IPS DF 6.9 (cell line): ENCODE data around the gene SIX5.
A peak's percentile ranks its signal among the peaks of the same experiment; 100 is the strongest.

Source experiments
- DNase-seq: peaks from one replicate; pipeline ENCODE4 v3.0.0-alpha.2; 2013; ENCODE audit warnings: low read depth, low spot score
- H3K27ac ChIP-seq: one replicate; pipeline ENCODE4 v1.5.1; 2013; ENCODE audit warnings: low read length, control low read depth
- H3K27me3 ChIP-seq: 2 replicates; pipeline ENCODE4 v1.6.1; 2013; ENCODE audit warnings: mild to moderate bottlenecking, low read length; ENCODE audit not compliant: control insufficient read depth, insufficient read depth
- H3K36me3 ChIP-seq: 2 replicates; pipeline ENCODE4 v1.6.1; 2013; ENCODE audit warnings: low read length; ENCODE audit not compliant: control insufficient read depth, insufficient read depth
- H3K4me1 ChIP-seq: 2 replicates; pipeline ENCODE4 v1.6.1; 2013; ENCODE audit warnings: low read length; ENCODE audit not compliant: control insufficient read depth, insufficient read depth
- H3K4me3 ChIP-seq: 2 replicates; pipeline ENCODE4 v1.5.1; 2013; ENCODE audit warnings: mild to moderate bottlenecking, low read length
- H3K9me3 ChIP-seq: 2 replicates; pipeline ENCODE4 v1.6.1; 2013; ENCODE audit warnings: low read length, inconsistent platforms; ENCODE audit not compliant: control insufficient read depth, insufficient read depth
- WGBS: extraction: QIAGEN DNeasy Blood & Tissue Kit; methylation state at CpG from one replicate; pipeline ENCODE4 v1.1.7; 2013; ENCODE audit warnings: mixed read lengths, missing lambda C conversion rate; ENCODE audit not compliant: insufficient read length, insufficient coverage; 5-methylcytosine and 5-hydroxymethylcytosine counted together

Gene SIX5

GRCh38 chr19:45782820-45783785 lies 14.1 kb upstream of the SIX5 start:
- no peak for DNase-seq
- H3K27me3 ChIP-seq = no peaks in the 10 kb centered on the region
- no peaks in the 10 kb centered on the region for H3K9me3 ChIP-seq
- no peak overlapping the region for H3K4me3 ChIP-seq
- WGBS = no CpG with 5 or more reads among the region's 26 CpGs
- no peak overlapping the region for H3K27ac ChIP-seq
- peaks cover 8% of the 10 kb centered on the region; the same call in 1 of the 2 replicates for H3K4me1 ChIP-seq
- peaks cover 21% of the 10 kb centered on the region for H3K36me3 ChIP-seq

- Histone ChIP-seq H3K27me3 (no peaks in the 10 kb centered on the region), H3K27ac (no peak within 1 kb of the TSS), H3K36me3 (peaks cover 23% of the 10 kb centered on the region), H3K4me3 (no peak within 1 kb of the TSS), H3K4me1 (peaks cover 8% of the 10 kb centered on the region; the same call in 1 of the 2 replicates), H3K9me3 (no peaks in the 10 kb centered on the region)
- no peak for DNase-seq
- no CpG with 5 or more reads among the region's 18 CpGs for WGBS
Observed at GRCh38 chr19:45782162-45782691, 13.2 kb upstream of the SIX5 start, which contains the start of gene DMPK. Gene DMPK (minus strand): TSS chr19:45782490. CDS start chr19:45782352, 138 bp downstream.

- H3K9me3 ChIP-seq = no peaks in the 10 kb centered on the region
- no CpG with 5 or more reads among the region's 17 CpGs for WGBS
- DNase-seq = no peak
- no peak overlapping the region for H3K4me3 ChIP-seq
- H3K4me1 ChIP-seq = peaks cover 8% of the 10 kb centered on the region; the same call in 1 of the 2 replicates
- H3K27ac ChIP-seq = no peak overlapping the region
- H3K27me3 ChIP-seq = no peaks in the 10 kb centered on the region
- peaks cover 16% of the 10 kb centered on the region for H3K36me3 ChIP-seq
Observed at GRCh38 chr19:45781214-45782161, 12.4 kb upstream of the SIX5 start.

- H3K36me3 ChIP-seq = peaks cover 7% of the 10 kb centered on the region; the same call in 1 of the 2 replicates
- H3K27ac ChIP-seq = no peak overlapping the region
- no CpG with 5 or more reads among the region's 13 CpGs for WGBS
- no peak overlapping the region for H3K4me3 ChIP-seq
- H3K4me1 ChIP-seq = peaks cover 8% of the 10 kb centered on the region; the same call in 1 of the 2 replicates
- no peak for DNase-seq
- H3K27me3 ChIP-seq = no peaks in the 10 kb centered on the region
- no peaks in the 10 kb centered on the region for H3K9me3 ChIP-seq
Observed at GRCh38 chr19:45780448-45781213, 11.6 kb upstream of the SIX5 start.

GRCh38 chr19:45780146-45780447 lies 11.0 kb upstream of the SIX5 start:
- Histone ChIP-seq H3K27ac (no peak overlapping the region), H3K4me1 (peaks cover 8% of the 10 kb centered on the region; the same call in 1 of the 2 replicates), H3K9me3 (no peaks in the 10 kb centered on the region), H3K27me3 (no peaks in the 10 kb centered on the region), H3K36me3 (peaks cover 5% of the 10 kb centered on the region; the same call in 1 of the 2 replicates), H3K4me3 (no peak overlapping the region)
- DNase-seq = no peak
- WGBS = no CpG with 5 or more reads among the region's 4 CpGs

GRCh38 chr19:45779231-45780145 lies 10.4 kb upstream of the SIX5 start:
- no peak for DNase-seq
- Histone ChIP-seq H3K4me3 (peak overlapping the region; percentile 41; the same call in 1 of the 2 replicates), H3K27me3 (no peaks in the 10 kb centered on the region), H3K9me3 (no peaks in the 10 kb centered on the region), H3K4me1 (peaks cover 8% of the 10 kb centered on the region; the same call in 1 of the 2 replicates), H3K27ac (no peak overlapping the region), H3K36me3 (peaks cover 5% of the 10 kb centered on the region; the same call in 1 of the 2 replicates)
- WGBS = no CpG with 5 or more reads among the region's 48 CpGs

GRCh38 chr19:45778010-45778661 lies 9.1 kb upstream of the SIX5 start:
- Histone ChIP-seq H3K4me3 (no peak overlapping the region), H3K36me3 (peaks cover 5% of the 10 kb centered on the region; the same call in 1 of the 2 replicates), H3K9me3 (no peaks in the 10 kb centered on the region), H3K27me3 (no peaks in the 10 kb centered on the region), H3K4me1 (peaks cover 6% of the 10 kb centered on the region; the same call in 1 of the 2 replicates), H3K27ac (no peak overlapping the region)
- no peak for DNase-seq
- WGBS = no CpG with 5 or more reads among the region's 28 CpGs

- DNase-seq = no peak
- Histone ChIP-seq H3K9me3 (no peaks in the 10 kb centered on the region), H3K4me1 (peaks cover 4% of the 10 kb centered on the region; the same call in 1 of the 2 replicates), H3K27me3 (no peaks in the 10 kb centered on the region), H3K36me3 (peaks cover 5% of the 10 kb centered on the region; the same call in 1 of the 2 replicates), H3K27ac (no peak overlapping the region), H3K4me3 (no peak overlapping the region)
- no CpG with 5 or more reads among the region's 34 CpGs for WGBS
Observed at GRCh38 chr19:45777395-45777961, 8.4 kb upstream of the SIX5 start.
